Testis (tissue), 5 donors: Measurements from ENCODE around the gene ANKRD36C. TPM values are rescaled to one million over a fixed set of nuclear protein-coding genes. Genes with fewer than 3 reads are reported as not detected.
"Not testable (repeated sequence)": the region's sequence is repeated elsewhere in the genome, so short reads cannot be mapped to it uniquely, and the experiment has no call there.

Experiments used
- DNase-seq: peaks from one replicate; pipeline ENCODE4 v3.0.0-alpha.2; 2019
- H3K27ac ChIP-seq, 2 donors: fragments of 200-600 bp; sonication (generic); one replicate each; pipeline ENCODE4 v1.5.1; 2019
- H3K27me3 ChIP-seq: fragments of 200-600 bp; sonication (generic); one replicate; pipeline ENCODE4 v1.5.1; 2019
- H3K36me3 ChIP-seq: fragments of 200-600 bp; sonication (generic); one replicate; pipeline ENCODE4 v1.5.1; 2017; ENCODE audit warnings: low read depth; ENCODE audit errors: missing control alignments
- H3K4me1 ChIP-seq: fragments of 200-600 bp; sonication (generic); one replicate; pipeline ENCODE4 v1.5.1; 2019
- H3K4me3 ChIP-seq, 2 donors: fragments of 200-600 bp; sonication (generic); one replicate each; pipeline ENCODE4 v1.5.1; 2017 to 2019
- H3K9me3 ChIP-seq: fragments of 200-600 bp; sonication (generic); one replicate; pipeline ENCODE4 v1.5.1; 2017
- POLR2A ChIP-seq: fragments of 450-650 bp; IDR thresholded peaks from one replicate; pipeline ENCODE4 v1.6.1; 2017; ENCODE audit warnings: antibody characterized with exemption, mild to moderate bottlenecking, moderate library complexity
- WGBS, 2 donors: methylation state at CpG; one replicate each; pipeline ENCODE4 v1.1.5; 2018; 5-methylcytosine and 5-hydroxymethylcytosine counted together
- intact Hi-C: fragments of 100-400 bp; cut with DNase I; formaldehyde crosslinking; loops from one replicate; pipeline ENCODE4 v1.15.1; 2023; ENCODE audit warnings: low total_unique reads
- long read RNA-seq, 2 donors: transcript quantifications; one replicate each; lab custom pipeline, GENCODE V29; 2026
- polyA plus RNA-seq: library from polyadenylated mRNA; stranded (reverse); fragments of 350-450 nt; fragmentation: Illumina TruSeq; extraction: RNeasy Lipid Tissue Mini Kit (QIAGEN cat#74804); gene quantifications from one replicate; pipeline ENCODE4 v1.2.3, GENCODE V29; 2014; ENCODE audit warnings: low read depth, low replicate concordance; ENCODE audit not compliant: insufficient read depth
- total RNA-seq, 2 donors: library from RNA; depleted of rRNA; stranded (reverse); fragments of >200 nt; gene quantifications; one replicate each; pipeline ENCODE4 v1.2.3, GENCODE V29; 2016
- TF ChIP-seq, protein P1 (sequence below), 3 experiments: fragments of 450-650 bp in 2 of 3; fragments of 200-600 bp in 1 of 3; sonication (generic) in 1 of 3; IDR thresholded peaks; one replicate each; pipeline ENCODE4 v1.5.1; 2016 to 2019; ENCODE audit warnings: antibody characterized with exemption in 3 of 3, mild to moderate bottlenecking in 2 of 3, moderate library complexity in 1 of 3

Gene ANKRD36C
- total RNA-seq, result 100 to 1,000 TPM; 360 to 411 TPM
- 10.5 TPM for polyA plus RNA-seq
- long read RNA-seq, donor 1, partial matches to known transcripts, result 0 of 1 reads
- long read RNA-seq, donor 1, other reads (novel, unspliced or antisense), result 0 of 1 reads
- long read RNA-seq, donor 2, result 0 reads

DNA sequence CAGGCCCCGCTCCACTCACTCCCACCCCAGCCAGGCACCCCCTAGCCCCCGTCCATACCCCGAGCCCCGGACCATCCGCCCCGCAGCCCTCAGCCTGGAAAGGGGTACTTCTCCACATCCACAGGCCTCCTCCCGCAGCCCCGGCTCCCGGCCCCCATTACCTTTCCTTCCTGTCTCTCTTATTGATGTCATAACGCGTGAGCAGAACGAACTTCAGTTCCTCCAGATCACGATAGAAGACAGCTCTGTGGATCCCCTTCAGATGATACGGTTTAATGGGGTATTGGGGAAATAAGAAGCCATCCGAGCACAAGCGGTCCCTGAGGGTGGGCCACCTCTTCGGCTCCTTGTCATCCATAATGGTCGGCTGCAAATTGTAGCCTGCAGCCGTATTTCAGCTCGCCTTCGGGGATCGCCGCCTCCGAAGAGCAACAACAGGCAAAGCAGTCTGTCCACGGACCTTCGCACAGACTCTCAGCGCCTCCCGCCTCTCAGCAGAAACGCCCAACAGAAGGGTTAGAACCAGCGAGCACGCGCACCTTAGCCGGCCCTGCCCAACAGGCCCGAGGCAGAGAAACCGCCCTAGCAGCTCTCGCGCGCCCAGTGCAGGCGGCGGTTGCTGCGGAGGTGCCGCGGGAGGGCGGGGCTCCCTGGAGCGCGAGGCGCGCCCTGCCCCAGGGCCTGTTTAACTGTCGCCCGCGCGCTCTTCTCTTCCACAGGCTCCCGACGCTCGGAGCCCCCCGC lies at the start of gene ANKRD36C:
Gene ANKRD36C, minus strand, starts transcription at position 474 of the 744 bp plus-strand sequence. Its CDS starts 116 bp downstream, at position 358.
- H3K9me3 ChIP-seq, H3K27me3 ChIP-seq, H3K4me1 ChIP-seq, intact Hi-C loops, H3K36me3 ChIP-seq: not testable (repeated sequence)
- 1 to 2% methylated on average over 9 to 23 of the region's 56 CpGs for WGBS, 2 donors
- peak within 1 kb of the TSS; percentile 86 to 90 for H3K27ac ChIP-seq
- peak within 1 kb of the TSS; percentile 62 to 70 for H3K4me3 ChIP-seq
- peak; percentile 47 for DNase-seq

DNA sequence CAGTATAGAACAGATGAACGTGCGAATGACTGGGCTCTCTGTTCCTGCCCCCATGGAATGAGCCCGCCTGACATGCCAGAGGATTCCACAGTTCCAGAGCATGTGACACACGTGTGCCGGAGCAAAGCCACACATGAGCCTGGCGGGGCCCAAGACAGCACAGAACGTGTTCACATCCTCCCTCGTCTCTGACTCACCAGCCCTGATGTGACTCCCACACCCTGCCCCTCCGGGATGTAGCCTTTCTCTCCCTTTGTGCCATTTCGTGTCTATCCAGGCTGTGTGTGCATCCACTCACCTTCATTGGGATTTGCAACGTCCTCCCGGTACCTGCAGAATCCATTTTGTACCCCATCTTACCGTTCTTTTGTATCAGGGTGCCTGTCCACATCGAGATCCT lies 43.9 kb upstream of the ANKRD36C start:
- DNase-seq, H3K27ac ChIP-seq, H3K4me1 ChIP-seq, H3K9me3 ChIP-seq, H3K36me3 ChIP-seq, H3K4me3 ChIP-seq, H3K27me3 ChIP-seq, intact Hi-C loops: not testable (repeated sequence)
- WGBS, 2 donors, result no CpG with 5 or more reads among the region's 14 CpGs

DNA sequence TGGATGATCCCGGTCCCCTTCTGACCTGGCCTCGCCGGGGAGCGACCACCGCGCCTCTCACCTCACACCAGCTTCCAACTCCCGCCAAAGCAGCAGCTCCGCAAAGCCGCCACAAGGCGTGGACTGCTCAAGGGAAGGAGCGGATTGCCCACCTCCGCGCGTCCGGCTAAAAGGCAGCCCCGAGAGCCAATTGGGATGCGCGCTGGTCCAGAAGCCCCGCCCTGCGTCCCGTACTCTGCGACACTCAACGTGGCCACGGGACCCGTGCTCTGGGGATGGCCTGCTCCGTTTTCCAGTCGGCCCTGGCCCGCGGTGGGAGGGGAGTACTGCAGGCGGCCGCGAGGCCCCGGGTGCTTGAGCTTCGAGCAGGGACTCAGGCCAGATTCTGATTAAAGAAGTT lies 43.2 kb upstream of the ANKRD36C start, which contains the start of gene GPAT2:
Gene GPAT2, minus strand, starts transcription at position 125 of the 400 bp plus-strand sequence. CDS start 2,557 bp downstream, outside the sequence.
- H3K36me3 ChIP-seq, H3K9me3 ChIP-seq, H3K27me3 ChIP-seq, H3K27ac ChIP-seq, intact Hi-C loops, H3K4me3 ChIP-seq, H3K4me1 ChIP-seq, DNase-seq: not testable (repeated sequence)
- no CpG with 5 or more reads among the region's 34 CpGs for WGBS, 2 donors

DNA sequence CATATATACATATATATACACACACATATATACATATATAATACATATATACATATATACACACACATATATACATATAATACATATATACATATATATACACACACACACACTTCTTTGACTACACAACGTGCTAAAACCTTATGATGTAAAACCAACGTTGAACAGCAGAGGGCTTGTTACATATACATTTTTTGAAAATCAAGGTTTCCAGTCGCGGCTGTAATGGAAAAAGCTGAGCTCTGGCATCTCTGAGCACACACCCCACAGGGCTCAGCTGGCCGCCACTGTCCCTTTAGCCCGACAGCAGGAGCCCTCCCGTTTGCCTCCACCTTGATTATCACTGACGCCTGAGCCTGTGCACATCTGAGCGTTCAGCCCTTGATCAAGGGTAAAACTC lies 42.4 kb upstream of the ANKRD36C start:
- DNase-seq, H3K36me3 ChIP-seq, H3K4me1 ChIP-seq, H3K27ac ChIP-seq, H3K27me3 ChIP-seq, H3K9me3 ChIP-seq, intact Hi-C loops, H3K4me3 ChIP-seq: not testable (repeated sequence)
- 11% methylated on average over 1 of the region's 9 CpGs; no CpG with 5 or more reads in 1 of the 2 donors for WGBS, 2 donors

DNA sequence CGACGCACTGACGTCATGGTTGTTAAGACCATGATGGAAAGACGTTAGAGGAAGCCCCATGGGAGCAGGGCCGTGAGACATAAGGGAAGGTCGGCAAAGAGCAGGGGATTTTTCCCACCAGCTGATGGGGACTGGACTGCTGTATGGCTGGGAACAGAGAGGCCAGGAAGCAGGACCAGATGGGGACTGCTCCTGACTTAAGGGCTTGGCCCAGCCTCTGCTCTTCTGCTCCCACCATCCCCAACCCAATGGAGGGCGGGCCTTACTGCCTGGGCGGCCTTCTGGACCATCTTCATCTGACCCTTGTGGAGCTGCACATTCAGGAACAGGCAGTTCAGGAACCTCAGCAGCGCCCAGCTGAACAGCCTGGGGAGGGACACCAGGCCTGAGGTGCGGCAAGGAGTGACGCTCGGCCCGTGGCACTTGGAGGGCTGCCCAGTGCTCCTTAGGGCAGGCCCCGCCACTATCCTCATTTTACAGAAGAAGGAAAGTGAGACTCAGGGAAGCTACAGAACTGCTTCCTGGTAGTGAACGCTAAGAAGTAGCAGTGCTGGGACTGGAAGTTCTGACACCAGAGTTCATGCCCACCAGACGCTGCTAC lies 36.2 kb upstream of the ANKRD36C start:
- H3K4me3 ChIP-seq, DNase-seq, H3K36me3 ChIP-seq, H3K27ac ChIP-seq, intact Hi-C loops, H3K9me3 ChIP-seq, H3K27me3 ChIP-seq, H3K4me1 ChIP-seq: not testable (repeated sequence)
- WGBS, 2 donors, result no CpG with 5 or more reads among the region's 16 CpGs

DNA sequence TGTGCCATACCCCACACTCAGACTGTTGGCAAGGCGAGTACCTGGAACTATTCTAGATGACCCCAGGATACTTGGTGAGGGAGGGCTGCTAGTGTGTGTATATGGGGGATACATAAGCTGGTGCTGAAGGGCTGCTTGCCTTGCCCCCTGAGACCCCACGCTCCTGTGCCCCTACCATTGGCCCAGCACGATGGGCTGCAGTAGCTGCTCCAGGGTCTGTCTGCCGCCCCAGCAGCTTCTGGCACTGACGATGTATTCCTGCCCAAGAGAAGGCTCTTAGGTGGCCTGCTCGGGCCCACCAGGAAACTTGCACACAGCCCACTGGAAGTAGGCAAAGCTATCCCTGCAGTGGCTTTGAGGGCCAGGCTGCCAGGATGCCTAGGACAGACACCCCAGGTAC lies 34.1 kb upstream of the ANKRD36C start:
- intact Hi-C loops, DNase-seq: not testable (repeated sequence)
- WGBS, 2 donors, result 96% methylated on average over 5 of the region's 6 CpGs; no CpG with 5 or more reads in 1 of the 2 donors

DNA sequence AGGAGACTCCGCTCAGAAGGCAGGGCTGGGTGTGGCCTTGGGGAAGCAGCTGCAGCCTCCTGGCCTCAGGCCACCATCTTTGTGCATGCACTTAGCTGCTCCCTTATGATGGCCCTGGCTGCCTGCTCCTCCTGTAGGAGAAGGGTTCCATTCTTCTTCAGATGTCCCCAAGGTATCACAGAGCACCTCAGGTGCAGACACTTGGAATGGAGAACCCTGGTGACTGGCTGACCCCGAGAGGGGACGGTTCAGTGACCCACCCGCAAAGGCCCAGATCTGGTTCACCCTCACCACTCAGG lies 33.5 kb upstream of the ANKRD36C start:
- no peaks in the 10 kb centered on the region for H3K27me3 ChIP-seq
- H3K4me3 ChIP-seq, result no peak overlapping the region
- intact Hi-C loops, result no loop called here
- no peak overlapping the region for H3K27ac ChIP-seq
- H3K4me1 ChIP-seq, result no peaks in the 10 kb centered on the region
- TF ChIP-seq POLR2A, result no peak
- TF ChIP-seq, protein P1, sequence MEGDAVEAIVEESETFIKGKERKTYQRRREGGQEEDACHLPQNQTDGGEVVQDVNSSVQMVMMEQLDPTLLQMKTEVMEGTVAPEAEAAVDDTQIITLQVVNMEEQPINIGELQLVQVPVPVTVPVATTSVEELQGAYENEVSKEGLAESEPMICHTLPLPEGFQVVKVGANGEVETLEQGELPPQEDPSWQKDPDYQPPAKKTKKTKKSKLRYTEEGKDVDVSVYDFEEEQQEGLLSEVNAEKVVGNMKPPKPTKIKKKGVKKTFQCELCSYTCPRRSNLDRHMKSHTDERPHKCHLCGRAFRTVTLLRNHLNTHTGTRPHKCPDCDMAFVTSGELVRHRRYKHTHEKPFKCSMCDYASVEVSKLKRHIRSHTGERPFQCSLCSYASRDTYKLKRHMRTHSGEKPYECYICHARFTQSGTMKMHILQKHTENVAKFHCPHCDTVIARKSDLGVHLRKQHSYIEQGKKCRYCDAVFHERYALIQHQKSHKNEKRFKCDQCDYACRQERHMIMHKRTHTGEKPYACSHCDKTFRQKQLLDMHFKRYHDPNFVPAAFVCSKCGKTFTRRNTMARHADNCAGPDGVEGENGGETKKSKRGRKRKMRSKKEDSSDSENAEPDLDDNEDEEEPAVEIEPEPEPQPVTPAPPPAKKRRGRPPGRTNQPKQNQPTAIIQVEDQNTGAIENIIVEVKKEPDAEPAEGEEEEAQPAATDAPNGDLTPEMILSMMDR (IDR thresholded peaks at IDR 0.05), result no peak
- H3K9me3 ChIP-seq, result no peaks in the 10 kb centered on the region
- H3K36me3 ChIP-seq, result no peaks in the 10 kb centered on the region
- peak; percentile 48 for DNase-seq
- WGBS, 2 donors, result 67 to 94% methylated on average over 1 to 4 of the region's 4 CpGs

More for the DNA sequence above, 34.1 kb upstream of the ANKRD36C start:
- not testable (repeated sequence) for H3K9me3 ChIP-seq, H3K4me3 ChIP-seq, H3K27me3 ChIP-seq, H3K27ac ChIP-seq, H3K4me1 ChIP-seq, H3K36me3 ChIP-seq
